Measurements from ENCODE around the gene CHRDL2. TPM values are rescaled to one million over a fixed set of nuclear protein-coding genes. Genes with fewer than 3 reads are reported as not detected.
A peak's percentile ranks its signal among the peaks of the same experiment; 100 is the strongest.

The CHRDL2 gene
- total and polyA plus RNA-seq, 4 donors = 0.11 to 2.1 (median 0.99) TPM

DNA sequence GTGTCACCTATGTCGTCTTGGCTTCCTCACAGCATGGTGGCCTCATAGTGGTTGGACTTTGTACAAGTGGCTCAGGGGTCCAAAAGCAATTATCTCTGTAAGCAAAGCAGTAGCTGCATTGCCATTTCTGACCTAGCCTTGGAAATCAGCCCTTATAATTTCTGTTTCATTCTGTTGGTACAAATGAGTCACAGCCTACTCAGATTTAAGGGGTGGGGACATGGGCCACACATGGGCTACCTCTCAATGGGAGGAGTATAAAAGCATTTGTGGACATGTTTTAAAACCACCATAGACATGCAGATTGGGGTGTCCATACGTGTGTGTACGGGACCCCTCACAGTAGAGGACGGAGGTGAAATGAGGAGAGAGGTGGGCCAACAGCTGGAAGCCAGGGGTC lies 41.6 kb downstream of the CHRDL2 start:
- DNase-seq (ENCODE audit: low read depth in 4 of 6, low spot score in 6 of 6) = no peak
- no peak overlapping the region for H3K27ac ChIP-seq (ENCODE audit: low read depth, low read length)
- no peaks in the 10 kb centered on the region for H3K36me3 ChIP-seq (ENCODE audit: control insufficient read depth, insufficient read depth, low read length)
- H3K27me3 ChIP-seq (ENCODE audit: control insufficient read depth, insufficient read depth, low read length) = no peaks in the 10 kb centered on the region
- H3K4me3 ChIP-seq (ENCODE audit: low read depth, low read length) = no peak overlapping the region
- H3K9me3 ChIP-seq (ENCODE audit: control insufficient read depth, insufficient read depth, low read length) = peaks cover 4% of the 10 kb centered on the region
- 98% methylated on average over 4 of the region's 4 CpGs for WGBS (ENCODE audit: insufficient coverage)
- no peaks in the 10 kb centered on the region for H3K4me1 ChIP-seq (ENCODE audit: control insufficient read depth, insufficient read depth, low read length)

DNA sequence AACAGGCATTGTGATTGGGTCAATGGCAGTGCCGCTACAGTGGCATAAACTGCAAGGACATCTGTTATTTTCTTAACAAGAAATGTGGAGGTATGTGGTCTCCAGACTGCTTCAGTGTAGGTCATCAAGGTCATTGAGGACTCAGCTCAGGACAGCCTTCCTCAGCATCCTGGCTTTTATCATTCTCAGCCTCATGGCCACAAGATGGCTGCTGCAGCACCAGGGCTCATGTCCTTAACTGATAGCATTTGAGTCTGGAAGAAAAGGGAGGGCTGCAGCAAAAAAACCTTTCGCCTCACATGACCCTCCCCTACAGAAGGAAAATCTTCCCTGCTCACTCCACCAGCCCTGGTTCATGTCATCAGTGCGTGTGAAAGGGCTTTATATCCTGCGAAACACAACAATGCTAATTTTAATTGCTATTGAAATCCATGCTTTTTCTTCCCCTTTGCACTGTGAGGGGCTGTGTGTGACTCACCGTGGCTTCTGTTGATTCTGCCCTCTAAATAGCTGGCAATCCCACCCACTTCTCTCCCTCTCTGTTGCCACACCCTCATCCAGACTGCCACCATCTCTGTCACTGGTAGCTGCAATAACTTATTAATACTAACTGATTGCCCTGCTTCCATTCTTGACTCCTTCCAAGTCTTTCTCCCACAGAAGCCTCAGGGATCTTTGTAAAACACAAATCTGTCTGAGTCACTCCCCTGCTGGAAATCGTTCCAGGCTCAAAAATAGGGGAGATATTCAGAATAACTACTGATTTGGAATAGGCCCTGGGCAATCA lies 43.8 kb downstream of the CHRDL2 start:
- no peak overlapping the region for H3K27ac ChIP-seq (ENCODE audit: low read depth, low read length)
- H3K36me3 ChIP-seq (ENCODE audit: control insufficient read depth, insufficient read depth, low read length) = no peaks in the 10 kb centered on the region
- peaks cover 15% of the 10 kb centered on the region for H3K4me1 ChIP-seq (ENCODE audit: control insufficient read depth, insufficient read depth, low read length)
- no peak for DNase-seq (ENCODE audit: low read depth in 4 of 6, low spot score in 6 of 6)
- H3K27me3 ChIP-seq (ENCODE audit: control insufficient read depth, insufficient read depth, low read length) = no peaks in the 10 kb centered on the region
- 58% methylated on average over 2 of the region's 6 CpGs for WGBS (ENCODE audit: insufficient coverage)
- H3K9me3 ChIP-seq (ENCODE audit: control insufficient read depth, insufficient read depth, low read length) = peaks cover 4% of the 10 kb centered on the region
- no peak overlapping the region for H3K4me3 ChIP-seq (ENCODE audit: low read depth, low read length)

DNA sequence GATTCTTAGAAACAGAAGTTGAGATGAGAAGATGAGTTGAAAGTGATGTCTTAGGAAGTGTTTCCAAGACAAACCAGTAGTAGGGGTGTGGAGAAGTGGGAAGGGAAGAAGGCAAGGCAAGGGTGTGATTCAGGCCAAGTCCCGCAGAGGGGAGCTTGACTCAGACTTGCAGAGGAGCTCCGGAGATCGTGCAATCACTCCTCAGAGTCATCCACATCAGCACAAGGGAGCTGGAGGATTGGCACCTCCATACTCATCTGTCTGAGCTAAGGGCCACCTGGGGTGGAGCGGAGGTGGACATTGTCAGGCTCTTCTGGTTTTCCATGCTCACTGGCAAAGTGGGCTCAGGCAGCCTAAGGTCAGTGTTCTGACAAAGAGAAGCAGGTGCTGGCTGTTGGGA lies 44.4 kb downstream of the CHRDL2 start:
- WGBS (ENCODE audit: insufficient coverage) = 93% methylated on average over 3 of the region's 4 CpGs
- no peak for DNase-seq (ENCODE audit: low read depth in 4 of 6, low spot score in 6 of 6)
- peaks cover 21% of the 10 kb centered on the region for H3K4me1 ChIP-seq (ENCODE audit: control insufficient read depth, insufficient read depth, low read length)

DNA sequence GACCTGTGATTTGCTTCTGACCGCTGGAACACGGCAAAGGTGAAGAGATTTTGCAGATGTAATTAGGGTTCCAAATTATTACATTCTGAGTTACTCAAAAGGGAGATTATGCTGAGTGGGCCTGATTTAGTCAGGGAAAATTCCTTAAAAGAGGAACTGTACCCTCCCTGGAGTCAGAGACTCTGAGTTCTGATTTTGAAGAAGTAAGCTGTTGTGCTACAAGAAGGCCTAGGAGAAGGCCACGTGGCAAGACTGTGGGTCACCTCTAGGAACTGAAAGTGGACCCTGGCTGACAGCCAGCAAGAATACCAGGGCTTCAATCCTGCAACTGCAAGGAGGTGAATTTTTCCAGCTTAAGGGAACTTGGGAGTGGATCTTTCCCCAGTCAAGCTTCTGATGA lies 45.3 kb downstream of the CHRDL2 start:
- Histone ChIP-seq H3K9me3 (ENCODE audit: control insufficient read depth, insufficient read depth, low read length) (peaks cover 4% of the 10 kb centered on the region), H3K4me1 (ENCODE audit: control insufficient read depth, insufficient read depth, low read length) (peaks cover 30% of the 10 kb centered on the region), H3K27ac (ENCODE audit: low read depth, low read length) (no peak overlapping the region), H3K27me3 (ENCODE audit: control insufficient read depth, insufficient read depth, low read length) (no peaks in the 10 kb centered on the region), H3K36me3 (ENCODE audit: control insufficient read depth, insufficient read depth, low read length) (no peaks in the 10 kb centered on the region), H3K4me3 (ENCODE audit: low read depth, low read length) (no peak overlapping the region)
- WGBS (ENCODE audit: insufficient coverage) = 88% methylated on average over 1 of the region's 3 CpGs
- DNase-seq (ENCODE audit: low read depth in 4 of 6, low spot score in 6 of 6) = no peak

More for the DNA sequence above, 44.4 kb downstream of the CHRDL2 start:
- H3K4me3 ChIP-seq (ENCODE audit: low read depth, low read length) = no peak overlapping the region
- H3K36me3 ChIP-seq (ENCODE audit: control insufficient read depth, insufficient read depth, low read length) = no peaks in the 10 kb centered on the region
- H3K27ac ChIP-seq (ENCODE audit: low read depth, low read length) = no peak overlapping the region
- peaks cover 4% of the 10 kb centered on the region for H3K9me3 ChIP-seq (ENCODE audit: control insufficient read depth, insufficient read depth, low read length)
- no peaks in the 10 kb centered on the region for H3K27me3 ChIP-seq (ENCODE audit: control insufficient read depth, insufficient read depth, low read length)

DNA sequence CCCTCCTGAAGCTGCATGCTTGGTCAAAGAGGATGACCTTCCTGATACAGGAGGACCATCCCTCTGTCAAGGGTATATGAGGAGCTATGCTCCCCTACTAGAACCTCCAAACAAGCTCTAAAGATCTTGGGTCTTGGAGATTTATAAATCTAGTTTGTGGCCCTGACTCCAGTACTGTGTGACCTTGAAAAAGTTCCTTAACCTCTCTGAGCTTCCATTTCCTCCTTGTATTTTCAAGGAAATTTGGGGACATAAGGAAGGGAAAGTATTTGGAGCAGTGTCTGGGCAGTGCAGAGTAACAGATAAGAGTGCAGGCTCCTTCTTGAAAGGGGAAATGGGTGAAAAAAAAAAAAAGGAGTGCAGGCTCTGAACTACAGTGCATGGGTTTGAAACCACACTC lies 45.9 kb downstream of the CHRDL2 start:
- H3K36me3 ChIP-seq (ENCODE audit: control insufficient read depth, insufficient read depth, low read length) = no peaks in the 10 kb centered on the region
- H3K4me1 ChIP-seq (ENCODE audit: control insufficient read depth, insufficient read depth, low read length) = peaks cover 31% of the 10 kb centered on the region
- H3K27me3 ChIP-seq (ENCODE audit: control insufficient read depth, insufficient read depth, low read length) = no peaks in the 10 kb centered on the region
- no peak overlapping the region for H3K27ac ChIP-seq (ENCODE audit: low read depth, low read length)
- H3K4me3 ChIP-seq (ENCODE audit: low read depth, low read length) = no peak overlapping the region
- DNase-seq (ENCODE audit: low read depth in 4 of 6, low spot score in 6 of 6) = no peak
- H3K9me3 ChIP-seq (ENCODE audit: control insufficient read depth, insufficient read depth, low read length) = peaks cover 4% of the 10 kb centered on the region

DNA sequence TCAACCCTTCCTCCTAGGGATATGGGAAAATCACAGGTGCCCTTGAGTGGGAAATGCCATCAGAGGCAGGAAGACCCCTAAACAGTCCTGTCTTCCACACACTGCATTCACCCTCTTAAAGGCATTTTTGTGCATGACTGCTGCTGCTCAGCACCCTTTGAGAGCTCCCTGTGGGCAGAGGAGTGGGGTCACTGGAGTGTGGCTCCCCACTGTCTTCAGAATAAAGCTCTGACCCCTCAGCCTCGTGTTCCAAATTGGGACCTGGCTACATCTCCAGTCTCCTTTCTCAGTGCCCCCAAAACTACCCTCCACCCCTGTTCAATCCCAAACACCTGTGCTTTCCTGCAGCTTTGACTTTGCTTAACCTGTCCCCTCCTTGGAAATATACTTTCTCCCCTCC lies 46.6 kb downstream of the CHRDL2 start:
- Histone ChIP-seq H3K27me3 (ENCODE audit: control insufficient read depth, insufficient read depth, low read length) (no peaks in the 10 kb centered on the region), H3K4me3 (ENCODE audit: low read depth, low read length) (no peak overlapping the region), H3K36me3 (ENCODE audit: control insufficient read depth, insufficient read depth, low read length) (no peaks in the 10 kb centered on the region), H3K4me1 (ENCODE audit: control insufficient read depth, insufficient read depth, low read length) (peaks cover 31% of the 10 kb centered on the region), H3K9me3 (ENCODE audit: control insufficient read depth, insufficient read depth, low read length) (peaks cover 4% of the 10 kb centered on the region), H3K27ac (ENCODE audit: low read depth, low read length) (no peak overlapping the region)
- WGBS (ENCODE audit: insufficient coverage) = 88% methylated on average over 1 of the region's 1 CpG
- DNase-seq (ENCODE audit: low read depth in 4 of 6, low spot score in 6 of 6) = no peak

DNA sequence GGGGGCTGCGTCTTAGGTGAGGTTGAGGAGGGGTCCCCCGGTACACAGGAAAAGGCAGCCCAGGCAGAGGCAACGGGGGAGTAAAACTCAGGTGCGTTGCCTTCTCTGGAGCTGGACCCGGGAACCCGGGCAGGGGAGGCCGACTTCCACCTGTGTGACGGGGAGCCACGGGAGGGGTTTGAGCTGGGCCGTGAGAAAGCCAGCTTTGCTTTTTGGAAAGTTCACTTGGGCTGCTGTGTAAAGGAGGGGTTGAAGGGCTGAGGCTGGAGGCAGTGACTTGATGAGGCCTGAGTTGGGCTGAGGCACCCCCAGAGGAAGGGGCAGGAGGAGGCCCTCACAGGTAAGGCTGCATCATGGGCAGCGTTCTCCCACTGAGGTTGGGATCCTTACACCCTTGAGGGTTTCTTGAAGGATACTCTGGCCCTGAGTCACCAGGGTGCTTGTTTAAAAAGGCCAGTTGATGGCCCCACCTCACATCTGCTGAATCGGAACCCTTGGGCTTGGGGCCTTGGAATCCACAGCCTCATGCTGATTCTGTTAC lies 47.2 kb downstream of the CHRDL2 start:
- H3K27me3 ChIP-seq (ENCODE audit: control insufficient read depth, insufficient read depth, low read length) = no peaks in the 10 kb centered on the region
- 66% methylated on average over 12 of the region's 12 CpGs for WGBS (ENCODE audit: insufficient coverage)
- peaks cover 4% of the 10 kb centered on the region for H3K9me3 ChIP-seq (ENCODE audit: control insufficient read depth, insufficient read depth, low read length)
- no peak overlapping the region for H3K4me3 ChIP-seq (ENCODE audit: low read depth, low read length)
- DNase-seq (ENCODE audit: low read depth in 4 of 6, low spot score in 6 of 6) = no peak
- H3K4me1 ChIP-seq (ENCODE audit: control insufficient read depth, insufficient read depth, low read length) = peaks cover 31% of the 10 kb centered on the region
- H3K27ac ChIP-seq (ENCODE audit: low read depth, low read length) = no peak overlapping the region
- H3K36me3 ChIP-seq (ENCODE audit: control insufficient read depth, insufficient read depth, low read length) = no peaks in the 10 kb centered on the region

DNA sequence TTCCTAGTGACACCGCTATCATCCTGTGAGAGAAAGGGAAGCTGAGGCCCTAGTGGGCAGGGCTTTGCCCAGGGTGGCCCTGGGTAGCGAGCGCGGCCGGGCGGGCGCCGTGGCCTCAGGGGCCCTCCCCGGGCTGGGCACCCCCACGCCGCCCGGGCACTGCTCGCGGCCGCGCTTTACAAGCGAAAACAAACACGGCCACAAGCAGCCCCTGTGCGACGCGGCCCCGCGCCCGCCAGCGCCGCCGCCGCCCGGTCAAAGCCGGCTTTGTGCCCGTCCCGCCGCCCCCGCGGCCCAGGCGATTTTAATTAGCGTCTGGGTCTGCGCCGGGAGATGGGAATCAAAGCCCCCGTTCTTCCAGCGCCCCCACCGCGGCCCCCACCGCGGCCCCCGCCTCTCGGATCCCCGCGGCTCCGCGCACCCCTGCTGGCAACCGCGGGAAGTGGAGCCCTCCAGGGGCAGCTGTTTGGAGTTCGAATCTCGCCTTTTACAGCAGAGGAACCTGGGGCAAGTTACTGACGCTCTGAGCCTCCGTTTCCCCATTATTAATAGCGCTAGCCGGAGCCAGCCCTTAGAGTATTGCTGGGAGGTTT lies 47.9 kb downstream of the CHRDL2 start:
- Histone ChIP-seq H3K27ac (ENCODE audit: low read depth, low read length) (peak overlapping the region; percentile 42), H3K36me3 (ENCODE audit: control insufficient read depth, insufficient read depth, low read length) (no peaks in the 10 kb centered on the region), H3K27me3 (ENCODE audit: control insufficient read depth, insufficient read depth, low read length) (no peaks in the 10 kb centered on the region), H3K4me1 (ENCODE audit: control insufficient read depth, insufficient read depth, low read length) (peaks cover 31% of the 10 kb centered on the region), H3K4me3 (ENCODE audit: low read depth, low read length) (no peak overlapping the region), H3K9me3 (ENCODE audit: control insufficient read depth, insufficient read depth, low read length) (peaks cover 4% of the 10 kb centered on the region)
- DNase-seq (ENCODE audit: low read depth in 4 of 6, low spot score in 6 of 6) = peak in 5 of 6 donors; percentile 30 to 86 (median 48)
- WGBS (ENCODE audit: insufficient coverage) = 2% methylated on average over 58 of the region's 59 CpGs

DNA sequence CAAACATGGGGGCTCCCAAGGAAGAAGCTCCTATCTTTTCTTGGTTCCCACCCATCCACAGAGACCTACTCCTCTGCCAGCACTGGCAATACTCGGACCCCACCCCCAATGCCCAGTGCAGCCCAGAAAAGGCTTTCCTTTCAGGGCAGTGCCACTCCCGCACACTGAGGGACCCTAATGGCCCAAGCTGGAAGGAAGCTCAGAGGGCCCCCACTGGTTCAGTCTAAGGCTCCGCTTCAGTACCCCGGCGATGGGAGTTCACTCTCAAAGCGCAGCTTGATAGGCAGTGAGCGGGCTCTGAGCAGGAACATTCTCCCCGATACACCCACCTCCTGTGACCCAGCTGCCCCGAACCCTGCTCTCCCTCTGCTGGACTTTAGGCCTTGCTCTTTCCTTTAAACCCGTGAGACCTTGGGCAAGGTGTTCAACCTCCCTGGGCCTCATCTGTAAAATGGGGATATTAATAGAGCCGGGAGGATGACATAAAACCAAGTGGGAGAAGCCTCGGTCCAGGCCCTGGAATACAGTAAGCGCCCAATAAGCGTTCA lies 48.4 kb downstream of the CHRDL2 start:
- H3K36me3 ChIP-seq (ENCODE audit: control insufficient read depth, insufficient read depth, low read length) = no peaks in the 10 kb centered on the region
- peak overlapping the region; percentile 42 for H3K27ac ChIP-seq (ENCODE audit: low read depth, low read length)
- H3K9me3 ChIP-seq (ENCODE audit: control insufficient read depth, insufficient read depth, low read length) = peaks cover 4% of the 10 kb centered on the region
- no peak for DNase-seq (ENCODE audit: low read depth in 4 of 6, low spot score in 6 of 6)
- H3K27me3 ChIP-seq (ENCODE audit: control insufficient read depth, insufficient read depth, low read length) = no peaks in the 10 kb centered on the region
- 74% methylated on average over 11 of the region's 14 CpGs for WGBS (ENCODE audit: insufficient coverage)
- no peak overlapping the region for H3K4me3 ChIP-seq (ENCODE audit: low read depth, low read length)
- peaks cover 31% of the 10 kb centered on the region for H3K4me1 ChIP-seq (ENCODE audit: control insufficient read depth, insufficient read depth, low read length)

All from spinal cord (tissue), 10 donors.